ENCODE measurements around the gene TMEM132E.

GRCh38 chr17:34610506-34610905, 31.1 kb downstream of the TMEM132E start:
- TF ChIP-seq CTCF (IDR thresholded peaks at IDR 0.05): no peak
- no peak for TF ChIP-seq POLR2A (IDR thresholded peaks at IDR 0.05)
- TF ChIP-seq EP300 (IDR thresholded peaks at IDR 0.05): no peak

Data from suprapubic skin (tissue), 3 donors.